ENCODE measurements around the gene PHYHD1. TPM values are rescaled to one million over a fixed set of nuclear protein-coding genes. Genes with fewer than 3 reads are reported as not detected.

Gene PHYHD1
- total and polyA plus RNA-seq, 2 donors (not counting 3 experiments of a cell fraction or from before 2014, with no cell fraction given): 1.1 to 1.8 TPM

DNA sequence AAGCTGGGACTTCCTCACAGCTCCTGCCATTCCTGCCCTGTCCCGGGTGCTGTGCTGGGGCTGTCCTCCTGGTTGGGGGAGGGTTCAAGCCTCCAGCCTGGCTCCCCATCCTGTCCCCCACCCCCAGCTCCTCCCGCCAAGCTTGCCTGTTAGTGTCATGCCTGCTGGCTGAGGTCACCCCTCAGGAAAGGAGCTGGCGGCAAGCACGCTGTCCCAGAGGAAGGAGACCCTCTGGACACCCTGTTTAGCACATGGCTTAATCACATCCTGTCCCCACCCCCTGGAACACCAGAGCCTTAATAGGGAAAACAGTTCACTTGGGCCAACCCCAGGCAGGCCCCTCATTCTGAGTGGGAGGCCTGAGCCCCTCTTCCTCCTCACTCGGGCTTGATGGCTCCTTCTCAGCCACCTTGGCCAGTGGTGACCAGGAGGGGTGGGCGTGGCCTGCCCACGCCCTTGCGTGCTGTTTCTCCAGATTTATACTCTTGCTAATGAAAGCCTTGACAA is 9.2 kb upstream of the PHYHD1 start:
- peaks cover 58% of the 10 kb centered on the region for H3K4me1 ChIP-seq (ENCODE audit: control insufficient read depth, extremely low read depth, insufficient read depth, low read length)
- no peak for TF ChIP-seq EZH2 (IDR thresholded peaks at IDR 0.05; ENCODE audit: borderline replicate concordance, low read depth, low read length, severe bottlenecking)
- TF ChIP-seq POLR2A (IDR thresholded peaks at IDR 0.05; ENCODE audit: low read depth, low read length): no peak
- TF ChIP-seq POLR2AphosphoS5 (IDR thresholded peaks at IDR 0.05; ENCODE audit: insufficient read depth, low read depth, low read length): peak; percentile 97
- TF ChIP-seq MYC (IDR thresholded peaks at IDR 0.05; ENCODE audit: low read depth, low read length): peak; percentile 95
- peak; percentile 90 for TF ChIP-seq FOS (IDR thresholded peaks at IDR 0.05; ENCODE audit: borderline replicate concordance, insufficient read depth, low read length)
- TF ChIP-seq, protein P1, sequence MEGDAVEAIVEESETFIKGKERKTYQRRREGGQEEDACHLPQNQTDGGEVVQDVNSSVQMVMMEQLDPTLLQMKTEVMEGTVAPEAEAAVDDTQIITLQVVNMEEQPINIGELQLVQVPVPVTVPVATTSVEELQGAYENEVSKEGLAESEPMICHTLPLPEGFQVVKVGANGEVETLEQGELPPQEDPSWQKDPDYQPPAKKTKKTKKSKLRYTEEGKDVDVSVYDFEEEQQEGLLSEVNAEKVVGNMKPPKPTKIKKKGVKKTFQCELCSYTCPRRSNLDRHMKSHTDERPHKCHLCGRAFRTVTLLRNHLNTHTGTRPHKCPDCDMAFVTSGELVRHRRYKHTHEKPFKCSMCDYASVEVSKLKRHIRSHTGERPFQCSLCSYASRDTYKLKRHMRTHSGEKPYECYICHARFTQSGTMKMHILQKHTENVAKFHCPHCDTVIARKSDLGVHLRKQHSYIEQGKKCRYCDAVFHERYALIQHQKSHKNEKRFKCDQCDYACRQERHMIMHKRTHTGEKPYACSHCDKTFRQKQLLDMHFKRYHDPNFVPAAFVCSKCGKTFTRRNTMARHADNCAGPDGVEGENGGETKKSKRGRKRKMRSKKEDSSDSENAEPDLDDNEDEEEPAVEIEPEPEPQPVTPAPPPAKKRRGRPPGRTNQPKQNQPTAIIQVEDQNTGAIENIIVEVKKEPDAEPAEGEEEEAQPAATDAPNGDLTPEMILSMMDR (IDR thresholded peaks at IDR 0.05; ENCODE audit: extremely low read depth in 1 of 2, insufficient read depth in 1 of 2, low read depth in 1 of 2, low read length in 2 of 2): no peak
- peak; percentile 66 for TF ChIP-seq JUN (IDR thresholded peaks at IDR 0.05; ENCODE audit: borderline replicate concordance, insufficient read depth, insufficient read length, low read depth)
- TF ChIP-seq GATA2 (IDR thresholded peaks at IDR 0.05; ENCODE audit: insufficient read depth, insufficient read length, low read depth, low read length): peak; percentile 46
- peak; percentile 83 for TF ChIP-seq MAX (IDR thresholded peaks at IDR 0.05; ENCODE audit: insufficient read depth, insufficient read length)
- no peaks in the 10 kb centered on the region for H3K9me1 ChIP-seq (replicated peaks; ENCODE audit: control insufficient read depth, extremely low read depth, insufficient read depth, low read length)
- CTCF ChIA-PET: interaction anchor here (0.8 to 2.6 kb wide), 3 partner anchors 14 to 48 kb away, joined by 3 to 8 read pairs (median 7); no protein-coding TSS in a partner anchor
- H4K20me1 ChIP-seq (replicated peaks; ENCODE audit: control insufficient read depth, extremely low read depth, insufficient read depth, low read length): no peaks in the 10 kb centered on the region
- intact Hi-C loops (cut with micrococcal nuclease): loop anchor here (1.0 kb wide), 3 partner anchors 19 to 29 kb away; partner anchors contain the start of gene LRRC8A
- H2AFZ ChIP-seq (ENCODE audit: low read depth, low read length): no peak overlapping the region
- no TSS peak for BruUV-seq (replicated peaks)
- DNase-seq (ENCODE audit: low read depth, low spot score): peak; percentile 85
- no peak for FAIRE-seq
- H3K9me3 ChIP-seq (replicated peaks; ENCODE audit: control insufficient read depth, insufficient read depth, low read length): no peaks in the 10 kb centered on the region
- peaks cover 21 to 47% of the 10 kb centered on the region in 2 experiments for H3K36me3 ChIP-seq (ENCODE audit: control insufficient read depth in 2 of 2, extremely low read depth in 1 of 2, insufficient read depth in 2 of 2, low read length in 2 of 2)
- no peak overlapping the region for H3K4me3 ChIP-seq (replicated peaks in 1 of 3; ENCODE audit: insufficient read depth in 1 of 3, low read depth in 1 of 3, low read length in 3 of 3)
- peak overlapping the region; percentile 63 for H3K9ac ChIP-seq (replicated peaks; ENCODE audit: extremely low read depth, insufficient read depth, low read length)
- POLR2A ChIA-PET: interaction anchor here (0.6 to 1.7 kb wide), 2 partner anchors 23 to 24 kb away, joined by 3 to 8 read pairs; no protein-coding TSS in a partner anchor
- H3K4me2 ChIP-seq (ENCODE audit: insufficient read depth, low read length): peak overlapping the region; percentile 26
- H3K79me2 ChIP-seq (ENCODE audit: control insufficient read depth, insufficient read depth, low read length): peaks cover 83% of the 10 kb centered on the region
- no peaks in the 10 kb centered on the region for H3K27me3 ChIP-seq (ENCODE audit: control insufficient read depth in 2 of 2, insufficient read depth in 2 of 2, low read length in 2 of 2)
- dilution Hi-C loops (cut with MboI; ENCODE audit: extremely low pct_ligation_motif_present, low sequenced_read_pairs): no loop called here
- peak overlapping the region; percentile 94 for H3K27ac ChIP-seq (ENCODE audit: insufficient read depth, low read depth, low read length)
